Activated CD8-positive, alpha-beta memory T cell treated with anti-CD3 and anti-CD28 coated beads for 4 hours (primary cell): ENCODE measurements around the gene PICK1.

Experiments used
- DNase-seq, 2 donors: peaks; one replicate each; pipeline ENCODE4 v3.0.0-alpha.2; 2020; ENCODE audit warnings: low read depth in 2 of 2

The PICK1 gene

GRCh38 chr22:38056969-38057891, at the start of gene PICK1:
PICK1 (plus strand) TSS chr22:38057404; CDS start chr22:38057810, 406 bp downstream.
- DNase-seq, result peak; percentile 48 to 63

GRCh38 chr22:38009000-38009806, 48.0 kb upstream of the PICK1 start:
- DNase-seq, result no peak

- DNase-seq, result no peak
Measured at GRCh38 chr22:38012604-38013072, 44.6 kb upstream of the PICK1 start.

- no peak for DNase-seq
Measured at GRCh38 chr22:38014083-38014482, 43.1 kb upstream of the PICK1 start.

- DNase-seq, result no peak
Measured at GRCh38 chr22:38016182-38017151, 40.7 kb upstream of the PICK1 start.

- DNase-seq, result no peak
Measured at GRCh38 chr22:38017272-38017920, 39.8 kb upstream of the PICK1 start.

GRCh38 chr22:38017939-38018885, 39.0 kb upstream of the PICK1 start:
- no peak for DNase-seq

GRCh38 chr22:38018938-38019827, 38.0 kb upstream of the PICK1 start:
- DNase-seq, result no peak

- DNase-seq, result no peak
Measured at GRCh38 chr22:38021206-38021605, 36.0 kb upstream of the PICK1 start.

GRCh38 chr22:38023045-38023444, 34.2 kb upstream of the PICK1 start:
- no peak for DNase-seq

- no peak for DNase-seq
Measured at GRCh38 chr22:38025514-38025913, 31.7 kb upstream of the PICK1 start.

GRCh38 chr22:38026130-38027111, 30.8 kb upstream of the PICK1 start:
- no peak for DNase-seq

- DNase-seq, result no peak
Measured at GRCh38 chr22:38027487-38027886, 29.7 kb upstream of the PICK1 start.

GRCh38 chr22:38028344-38029130, 28.7 kb upstream of the PICK1 start:
- DNase-seq, result no peak

GRCh38 chr22:38029370-38029769, 27.8 kb upstream of the PICK1 start:
- DNase-seq, result no peak

- DNase-seq, result no peak
Measured at GRCh38 chr22:38029901-38030300, 27.3 kb upstream of the PICK1 start.
